SK-N-SH treated with all-trans-retinoic acid at 6 μM for 48 hours (cell line): Measurements from ENCODE around the gene DCLK2.

Experiments
- ATAC-seq: fragments of 200-7000 bp; cut with Tn5 transposase; 3 replicates; pipeline ENCODE4 v1.9.1; 2020; ENCODE audit warnings: mild to moderate bottlenecking, moderate library complexity
- ARNTL ChIP-seq: fragments of 450-650 bp; formaldehyde crosslinking; IDR thresholded peaks from 2 replicates; pipeline ENCODE4 v1.5.0; 2020; ENCODE audit warnings: low read depth, mild to moderate bottlenecking, moderate library complexity, borderline replicate concordance
- BACH2 ChIP-seq: fragments of 250-450 bp; sonication (Bioruptor Pico); IDR thresholded peaks from 2 replicates; pipeline ENCODE4 v1.9.0; 2021; ENCODE audit warnings: mild to moderate bottlenecking, borderline replicate concordance
- CSDC2 ChIP-seq: fragments of 250-450 bp; sonication (Bioruptor Pico); IDR thresholded peaks from 2 replicates; pipeline ENCODE4 v1.5.0; 2020; ENCODE audit warnings: mild to moderate bottlenecking, moderate library complexity
- CSRNP3 ChIP-seq: fragments of 250-450 bp; sonication (Bioruptor Pico); IDR thresholded peaks from 2 replicates; pipeline ENCODE4 v1.5.1; 2021; ENCODE audit warnings: mild to moderate bottlenecking, moderate library complexity
- ESRRG ChIP-seq: fragments of 250-450 bp; sonication (Bioruptor Pico); IDR thresholded peaks from 2 replicates; pipeline ENCODE4 v1.6.1; 2021; ENCODE audit warnings: mild to moderate bottlenecking
- GLIS3 ChIP-seq: fragments of 250-450 bp; sonication (Bioruptor Pico); IDR thresholded peaks from 2 replicates; pipeline ENCODE4 v1.5.0; 2020; ENCODE audit warnings: mild to moderate bottlenecking, moderate library complexity
- ISL1 ChIP-seq: fragments of 250-450 bp; sonication (Bioruptor Pico); IDR thresholded peaks from 2 replicates; pipeline ENCODE4 v2.1.2; 2022; ENCODE audit warnings: mild to moderate bottlenecking, moderate library complexity
- PATZ1 ChIP-seq: fragments of 250-450 bp; sonication (Bioruptor Pico); IDR thresholded peaks from 2 replicates; pipeline ENCODE4 v1.8.0; 2020; ENCODE audit warnings: mild to moderate bottlenecking, moderate library complexity, borderline replicate concordance
- POU6F1 ChIP-seq: fragments of 250-450 bp; sonication (Bioruptor Pico); IDR thresholded peaks from 2 replicates; pipeline ENCODE4 v1.8.0; 2021; ENCODE audit warnings: low read depth, mild to moderate bottlenecking, moderate library complexity, borderline replicate concordance
- PPARA ChIP-seq: fragments of 250-450 bp; sonication (Bioruptor Pico); IDR thresholded peaks from 2 replicates; pipeline ENCODE4 v1.5.0; 2020; ENCODE audit warnings: mild to moderate bottlenecking, borderline replicate concordance
- RARB ChIP-seq: fragments of 250-450 bp; sonication (Bioruptor Pico); IDR thresholded peaks from 2 replicates; pipeline ENCODE4 v1.8.0; 2021; ENCODE audit warnings: mild to moderate bottlenecking, moderate library complexity
- SNAI2 ChIP-seq: fragments of 250-450 bp; sonication (Bioruptor Pico); IDR thresholded peaks from 2 replicates; pipeline ENCODE4 v1.5.0; 2020; ENCODE audit warnings: mild to moderate bottlenecking, moderate library complexity
- TCF4 ChIP-seq: fragments of 250-450 bp; sonication (Bioruptor Pico); IDR thresholded peaks from 2 replicates; pipeline ENCODE4 v1.8.0; 2021; ENCODE audit warnings: mild to moderate bottlenecking, moderate library complexity, borderline replicate concordance
- TOX ChIP-seq: fragments of 250-450 bp; sonication (Bioruptor Pico); IDR thresholded peaks from 2 replicates; pipeline ENCODE4 v1.8.0; 2021; ENCODE audit warnings: mild to moderate bottlenecking, moderate library complexity, borderline replicate concordance
- ZC3H10 ChIP-seq: fragments of 250-450 bp; sonication (Bioruptor Pico); IDR thresholded peaks from 2 replicates; pipeline ENCODE4 v1.5.1; 2021; ENCODE audit warnings: mild to moderate bottlenecking, moderate library complexity
- ZFP3 ChIP-seq: fragments of 250-450 bp; sonication (Bioruptor Pico); IDR thresholded peaks from 2 replicates; pipeline ENCODE4 v1.5.0; 2020; ENCODE audit warnings: mild to moderate bottlenecking, moderate library complexity
- ZFP30 ChIP-seq: fragments of 450-650 bp; formaldehyde crosslinking; IDR thresholded peaks from 2 replicates; pipeline ENCODE4 v1.5.0; 2022; ENCODE audit warnings: mild to moderate bottlenecking, moderate library complexity
- ZNF565 ChIP-seq: fragments of 450-650 bp; formaldehyde crosslinking; conservative IDR thresholded peaks from 2 replicates; pipeline ENCODE4 v1.5.0; 2020; ENCODE audit warnings: low read depth, mild to moderate bottlenecking, moderate library complexity
- ZNF70 ChIP-seq: fragments of 450-650 bp; formaldehyde crosslinking; IDR thresholded peaks from 2 replicates; pipeline ENCODE4 v1.5.0; 2020; ENCODE audit warnings: mild to moderate bottlenecking, moderate library complexity

DCLK2 gene

GRCh38 chr4:150256841-150257730, 178.8 kb downstream of the DCLK2 start:
- ATAC-seq, result no peak
- TF ChIP-seq BACH2 (no peak), TCF4 (no peak), ISL1 (no peak)

GRCh38 chr4:150258569-150258968, 180.3 kb downstream of the DCLK2 start:
- ATAC-seq, result no peak
- TF ChIP-seq CSRNP3 (CRISPR knock-in tag) (no peak), ZNF565 (CRISPR knock-in tag) (no peak), ZNF70 (CRISPR knock-in tag) (no peak), RARB (no peak), ARNTL (no peak), BACH2 (no peak), PATZ1 (CRISPR knock-in tag) (no peak), ESRRG (CRISPR knock-in tag) (no peak)

- no peak for ATAC-seq
- TF ChIP-seq CSRNP3 (CRISPR knock-in tag) (no peak), ARNTL (no peak)
These were observed 181.8 kb downstream of the DCLK2 start for GRCh38 chr4:150259861-150260567.

GRCh38 chr4:150261571-150261970, 183.3 kb downstream of the DCLK2 start:
- TF ChIP-seq RARB, result no peak
- TF ChIP-seq ARNTL, result no peak
- no peak for TF ChIP-seq ZFP3
- ATAC-seq, result no peak

GRCh38 chr4:150262611-150263010, 184.4 kb downstream of the DCLK2 start:
- no peak for TF ChIP-seq PPARA (CRISPR knock-in tag)
- TF ChIP-seq RARB, result no peak
- TF ChIP-seq ZNF565 (CRISPR knock-in tag), result no peak
- TF ChIP-seq CSRNP3 (CRISPR knock-in tag), result no peak
- no peak for TF ChIP-seq TOX (CRISPR knock-in tag)
- TF ChIP-seq TCF4, result no peak
- no peak for TF ChIP-seq SNAI2 (CRISPR knock-in tag)
- TF ChIP-seq ARNTL, result no peak
- no peak for TF ChIP-seq ZFP30 (CRISPR knock-in tag)
- TF ChIP-seq CSDC2 (CRISPR knock-in tag), result no peak
- no peak for TF ChIP-seq ZC3H10 (CRISPR knock-in tag)

GRCh38 chr4:150264595-150265161, 186.4 kb downstream of the DCLK2 start:
- TF ChIP-seq POU6F1 (CRISPR knock-in tag) (no peak), ESRRG (CRISPR knock-in tag) (no peak), ZFP3 (no peak), SNAI2 (CRISPR knock-in tag) (no peak), GLIS3 (no peak), PATZ1 (CRISPR knock-in tag) (no peak), RARB (no peak), PPARA (CRISPR knock-in tag) (no peak), ARNTL (no peak)
- no peak for ATAC-seq

More at GRCh38 chr4:150262611-150263010, 184.4 kb downstream of the DCLK2 start:
- no peak for ATAC-seq
